CD8-positive, alpha-beta memory T cell (primary cell): Measurements from ENCODE around the gene USP19. TPM values are rescaled to one million over a fixed set of nuclear protein-coding genes. Genes with fewer than 3 reads are reported as not detected.
A peak's percentile ranks its signal among the peaks of the same experiment; 100 is the strongest.

ENCODE experiments used
- CTCF ChIA-PET: fragments of 350-600 bp; sonication (Branson Sonifier 250); formaldehyde crosslinking; loops from one replicate; lab custom pipeline; 2021; ENCODE audit warnings: antibody characterized with exemption; lab: Charles Lee
- POLR2A ChIA-PET: fragments of 350-600 bp; sonication (Branson Sonifier 250); formaldehyde crosslinking; loops from one replicate; lab custom pipeline; 2021; ENCODE audit warnings: antibody characterized with exemption; lab: Charles Lee
- DNase-seq, 5 donors: peaks; one replicate each; pipeline versions ENCODE4 v3.0.0 to v3.0.0-alpha.2; 2020 to 2022; ENCODE audit warnings: mixed read lengths in 1 of 5
- H3K27ac ChIP-seq: one replicate; pipeline ENCODE4 v1.7.0; 2013; ENCODE audit warnings: low read depth, mild to moderate bottlenecking, low read length, moderate library complexity
- H3K27me3 ChIP-seq: 2 replicates; pipeline ENCODE4 v1.7.0; 2013; ENCODE audit warnings: low read length, mild to moderate bottlenecking; ENCODE audit not compliant: insufficient read depth, poor library complexity, severe bottlenecking
- H3K36me3 ChIP-seq: 2 replicates; pipeline ENCODE4 v1.7.0; 2013; ENCODE audit warnings: mild to moderate bottlenecking, low read length, moderate library complexity; ENCODE audit not compliant: insufficient read depth
- H3K4me1 ChIP-seq: 2 replicates; pipeline ENCODE4 v1.7.0; 2013; ENCODE audit warnings: mild to moderate bottlenecking, low read length, moderate library complexity; ENCODE audit not compliant: insufficient read depth
- H3K4me3 ChIP-seq: 2 replicates; pipeline ENCODE4 v1.7.0; 2013; ENCODE audit warnings: mild to moderate bottlenecking, low read length
- H3K9me3 ChIP-seq: 2 replicates; pipeline ENCODE4 v1.7.0; 2013; ENCODE audit warnings: mild to moderate bottlenecking, low read length
- H3K27ac Mint-ChIP-seq, 8 donors: one replicate each; pipeline ENCODE4 v1.8.0; 2020 to 2021; ENCODE audit warnings: mixed read lengths in 8 of 8, mild to moderate bottlenecking in 6 of 8, inconsistent platforms in 3 of 8, moderate library complexity in 3 of 8
- H3K27me3 Mint-ChIP-seq, 2 donors: one replicate each; pipeline ENCODE4 v1.8.0; 2020 to 2021; ENCODE audit warnings: mixed read lengths in 2 of 2, mild to moderate bottlenecking in 1 of 2, moderate library complexity in 1 of 2
- H3K36me3 Mint-ChIP-seq, 3 donors: one replicate each; pipeline ENCODE4 v1.8.0; 2020 to 2021; ENCODE audit warnings: mixed read lengths in 3 of 3, inconsistent platforms in 1 of 3, mild to moderate bottlenecking in 1 of 3
- H3K4me1 Mint-ChIP-seq, 3 donors: one replicate each; pipeline ENCODE4 v1.8.0; 2020 to 2021; ENCODE audit warnings: mixed read lengths in 3 of 3, inconsistent platforms in 1 of 3, mild to moderate bottlenecking in 1 of 3
- H3K4me3 Mint-ChIP-seq, 7 donors: one replicate each; pipeline ENCODE4 v1.8.0; 2020 to 2021; ENCODE audit warnings: mixed read lengths in 7 of 7, mild to moderate bottlenecking in 6 of 7, moderate library complexity in 4 of 7, inconsistent platforms in 2 of 7
- H3K9me3 Mint-ChIP-seq, 5 donors: one replicate each; pipeline ENCODE4 v1.8.0; 2020 to 2022; ENCODE audit warnings: mixed read lengths in 5 of 5, mild to moderate bottlenecking in 3 of 5, moderate library complexity in 2 of 5, inconsistent platforms in 1 of 5
- polyA plus RNA-seq: library from polyadenylated mRNA; unstranded; fragments of 300-500 nt; fragmentation: Illumina TruSeq; gene quantifications from one replicate; pipeline ENCODE4 v1.2.3, GENCODE V29; 2021
- total RNA-seq, 2 experiments: library from RNA; stranded (reverse); gene quantifications; one replicate each; pipeline ENCODE4 v1.2.3, GENCODE V29; 2021

Gene USP19
- total and polyA plus RNA-seq, 3 experiments from 2014 or later, result 32.8 to 73.9 (median 71.8) TPM

- Mint-ChIP-seq H3K36me3 (no peaks in the 10 kb centered on the region), H3K4me1 (no peaks in the 10 kb centered on the region), H3K4me3 (no peak overlapping the region), H3K27me3 (no peaks in the 10 kb centered on the region), H3K27ac (peak overlapping the region in 1 of 8 donors; percentile 32), H3K9me3 (no peaks in the 10 kb centered on the region)
- POLR2A ChIA-PET, result no interaction called here
- Histone ChIP-seq H3K27me3 (no peaks in the 10 kb centered on the region), H3K4me3 (no peak overlapping the region), H3K4me1 (no peaks in the 10 kb centered on the region), H3K9me3 (no peaks in the 10 kb centered on the region), H3K27ac (no peak overlapping the region), H3K36me3 (no peaks in the 10 kb centered on the region)
- DNase-seq, result no peak
- CTCF ChIA-PET, result no interaction called here
These were observed 31.0 kb upstream of the USP19 start for GRCh38 chr3:49151610-49152009.

DNA sequence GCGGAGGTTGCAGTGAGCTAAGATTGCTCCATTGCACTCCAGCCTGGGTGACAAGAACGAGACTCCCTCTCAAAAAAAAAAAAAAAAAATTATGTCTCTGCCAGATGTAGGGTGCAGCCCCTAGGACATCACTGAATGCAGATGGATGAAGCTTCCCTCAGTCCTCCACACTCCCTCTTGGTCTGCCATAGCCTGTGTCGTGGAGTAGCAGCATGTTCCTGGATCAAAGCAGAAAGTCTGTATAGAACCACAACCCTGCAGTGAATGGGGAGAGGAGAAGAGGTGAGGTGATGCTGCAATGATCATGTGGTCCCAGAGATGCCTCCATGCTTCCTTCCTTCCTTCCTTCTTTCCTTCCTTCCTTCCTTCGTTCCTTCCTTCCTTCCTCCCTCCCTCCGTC is 27.5 kb upstream of the USP19 start:
- Mint-ChIP-seq H3K9me3 (no peaks in the 10 kb centered on the region), H3K27ac (peak overlapping the region in 1 of 8 donors; percentile 47)
- CTCF ChIA-PET, result no interaction called here

DNA sequence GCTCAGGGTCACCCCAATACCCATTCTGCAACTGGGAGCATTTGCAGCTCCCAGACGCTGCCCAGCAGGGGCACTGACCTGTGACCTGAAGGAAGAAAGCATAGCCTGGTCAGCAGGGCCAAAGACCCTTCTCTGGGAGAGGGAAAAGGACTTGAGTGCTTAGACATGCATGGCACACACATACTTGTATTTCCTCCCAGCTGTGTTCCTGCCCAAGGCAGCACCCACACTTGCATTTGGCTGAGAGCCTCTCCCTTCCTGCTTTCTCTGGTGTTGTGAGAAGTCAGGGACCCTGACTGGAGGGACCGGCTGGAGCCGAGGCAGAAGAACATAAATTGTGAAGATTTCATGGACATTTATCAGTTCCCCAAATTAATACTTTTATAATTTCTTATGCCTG is 19.5 kb upstream of the USP19 start:
- no peak overlapping the region for H3K27ac ChIP-seq
- H3K36me3 ChIP-seq, result no peaks in the 10 kb centered on the region
- DNase-seq, result no peak
- peaks cover 21 to 29% of the 10 kb centered on the region in 2 donors for H3K27me3 Mint-ChIP-seq
- H3K27me3 ChIP-seq, result no peaks in the 10 kb centered on the region
- ChIA-PET CTCF (no interaction called here), POLR2A (no interaction called here)
- H3K4me1 ChIP-seq, result no peaks in the 10 kb centered on the region
- H3K4me3 ChIP-seq, result no peak overlapping the region
- peaks cover 0 to 11% (median 0%) of the 10 kb centered on the region in 3 donors for H3K36me3 Mint-ChIP-seq
- no peak overlapping the region for H3K27ac Mint-ChIP-seq
- H3K9me3 Mint-ChIP-seq, result peaks cover 0 to 12% (median 6%) of the 10 kb centered on the region in 5 donors
- H3K4me3 Mint-ChIP-seq, result no peak overlapping the region
- H3K9me3 ChIP-seq, result no peaks in the 10 kb centered on the region
- no peaks in the 10 kb centered on the region for H3K4me1 Mint-ChIP-seq

More for the DNA sequence above, 27.5 kb upstream of the USP19 start:
- H3K27ac ChIP-seq, result no peak overlapping the region
- POLR2A ChIA-PET, result no interaction called here
- no peaks in the 10 kb centered on the region for H3K36me3 Mint-ChIP-seq
- H3K36me3 ChIP-seq, result no peaks in the 10 kb centered on the region
- no peaks in the 10 kb centered on the region for H3K27me3 Mint-ChIP-seq
- no peaks in the 10 kb centered on the region for H3K9me3 ChIP-seq
- H3K4me3 ChIP-seq, result no peak overlapping the region
- H3K27me3 ChIP-seq, result no peaks in the 10 kb centered on the region
- DNase-seq, result no peak
- no peaks in the 10 kb centered on the region for H3K4me1 ChIP-seq
- H3K4me3 Mint-ChIP-seq, result no peak overlapping the region
- no peaks in the 10 kb centered on the region for H3K4me1 Mint-ChIP-seq

- Mint-ChIP-seq H3K4me1 (no peaks in the 10 kb centered on the region), H3K4me3 (no peak overlapping the region), H3K36me3 (no peaks in the 10 kb centered on the region), H3K27me3 (peaks cover 16 to 53% of the 10 kb centered on the region in 2 donors), H3K27ac (no peak overlapping the region), H3K9me3 (no peaks in the 10 kb centered on the region)
- Histone ChIP-seq H3K27me3 (no peaks in the 10 kb centered on the region), H3K36me3 (no peaks in the 10 kb centered on the region), H3K4me3 (no peak overlapping the region), H3K27ac (no peak overlapping the region), H3K9me3 (no peaks in the 10 kb centered on the region), H3K4me1 (no peaks in the 10 kb centered on the region)
- POLR2A ChIA-PET, result no interaction called here
- CTCF ChIA-PET, result no interaction called here
- DNase-seq, result no peak
These were observed 14.9 kb upstream of the USP19 start for GRCh38 chr3:49135499-49135898.

DNA sequence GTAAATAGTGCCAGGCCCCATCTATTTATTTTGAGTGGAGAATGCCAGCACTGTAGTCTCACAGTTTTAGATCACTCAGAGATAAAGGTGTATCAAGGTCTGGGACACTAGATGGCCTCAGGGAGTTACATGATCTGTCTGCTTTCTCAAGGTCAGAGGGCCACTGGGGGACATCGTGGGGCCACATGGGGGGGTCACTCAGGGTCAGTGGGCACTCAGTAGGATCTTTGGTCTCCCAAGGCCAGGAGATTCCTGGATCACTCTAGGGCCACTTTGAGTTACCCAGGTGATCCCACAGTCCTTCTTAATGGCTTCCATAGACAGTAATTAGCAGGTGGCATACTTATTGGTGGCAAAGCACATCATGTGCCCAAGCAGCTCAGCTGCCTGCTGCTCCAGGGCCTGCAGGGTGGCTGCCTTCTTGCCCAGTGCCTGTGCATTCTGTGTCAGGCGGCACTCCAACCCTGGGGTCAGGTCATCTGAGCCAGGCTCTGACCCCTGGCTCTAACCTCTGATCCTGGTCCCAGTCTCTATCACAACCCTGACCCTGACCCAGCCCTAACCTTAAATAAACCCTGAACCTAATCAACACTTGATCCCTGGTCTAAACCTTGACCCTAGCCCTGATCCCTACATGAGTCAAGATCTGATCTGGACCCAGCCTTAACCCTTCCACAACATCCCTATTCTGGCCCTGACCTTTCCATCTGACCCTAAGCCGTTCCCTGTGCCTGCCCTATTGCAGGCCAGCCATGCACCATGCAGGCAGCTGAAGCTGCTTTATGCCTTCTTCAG is 14.0 kb upstream of the USP19 start:
- ChIA-PET POLR2A (no interaction called here), CTCF (no interaction called here)
- H3K4me1 Mint-ChIP-seq, result no peaks in the 10 kb centered on the region
- Histone ChIP-seq H3K36me3 (no peaks in the 10 kb centered on the region), H3K4me1 (no peaks in the 10 kb centered on the region), H3K9me3 (no peaks in the 10 kb centered on the region), H3K27ac (no peak overlapping the region), H3K4me3 (no peak overlapping the region), H3K27me3 (no peaks in the 10 kb centered on the region)
- no peak for DNase-seq
- no peak overlapping the region for H3K4me3 Mint-ChIP-seq
- no peaks in the 10 kb centered on the region for H3K9me3 Mint-ChIP-seq
- H3K27ac Mint-ChIP-seq, result peak overlapping the region in 1 of 8 donors; percentile 51
- peaks cover 16 to 49% of the 10 kb centered on the region in 2 donors for H3K27me3 Mint-ChIP-seq
- H3K36me3 Mint-ChIP-seq, result no peaks in the 10 kb centered on the region

DNA sequence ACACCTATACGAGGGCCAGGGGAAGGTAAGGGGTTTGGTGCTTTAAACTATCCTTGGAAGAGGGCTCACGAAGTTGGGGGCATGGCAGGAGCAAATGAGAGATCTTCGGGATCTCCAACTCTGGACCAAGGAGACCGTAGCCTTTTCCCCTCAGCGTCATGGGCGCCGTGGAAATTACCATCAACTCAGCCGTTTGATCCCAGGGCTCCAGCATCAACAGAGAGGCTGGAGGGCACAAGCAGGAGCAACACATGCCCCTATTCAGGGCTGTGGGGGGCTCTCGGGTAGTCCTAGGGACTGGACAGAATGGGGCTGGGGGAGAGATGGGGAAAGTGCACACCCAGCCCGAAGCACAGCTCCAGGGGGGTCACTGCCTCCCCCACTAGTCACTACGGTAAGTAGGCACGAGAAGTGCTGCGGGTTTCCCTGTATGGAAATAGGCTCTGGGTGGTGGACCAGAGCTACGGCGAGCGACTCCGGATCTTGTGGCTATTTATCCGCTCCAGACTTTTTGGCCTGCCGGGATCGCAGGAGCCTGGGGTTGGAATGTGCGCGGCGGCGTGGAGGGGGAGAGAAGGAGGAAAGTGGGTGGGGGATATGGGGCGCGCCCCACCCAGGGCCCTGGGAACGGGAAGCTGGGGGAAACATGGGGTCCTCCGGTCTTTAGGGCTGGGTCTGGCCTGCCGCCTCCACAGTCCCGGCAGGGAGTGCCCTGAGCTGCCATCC is 12.8 kb upstream of the USP19 start:
- Mint-ChIP-seq H3K36me3 (no peaks in the 10 kb centered on the region), H3K9me3 (no peaks in the 10 kb centered on the region), H3K27ac (no peak overlapping the region), H3K27me3 (peaks cover 17 to 49% of the 10 kb centered on the region in 2 donors), H3K4me3 (peak overlapping the region in 1 of 7 donors; percentile 17), H3K4me1 (no peaks in the 10 kb centered on the region)
- Histone ChIP-seq H3K27me3 (no peaks in the 10 kb centered on the region), H3K9me3 (no peaks in the 10 kb centered on the region), H3K36me3 (no peaks in the 10 kb centered on the region), H3K4me1 (no peaks in the 10 kb centered on the region), H3K4me3 (no peak overlapping the region), H3K27ac (peak overlapping the region; percentile 59)
- CTCF ChIA-PET, result interaction anchor here (0.7 to 1.4 kb wide), 2 partner anchors 30 to 40 kb away, joined by 3 to 4 read pairs; partner anchors contain the start of gene QRICH1
- no peak for DNase-seq
- POLR2A ChIA-PET, result no interaction called here

- no peak for DNase-seq
- H3K4me3 Mint-ChIP-seq, result peak within 1 kb of the TSS in 1 of 7 donors; percentile 17
- POLR2A ChIA-PET, result no interaction called here
These were observed 12.0 kb upstream of the USP19 start, which contains the start of gene LAMB2 for GRCh38 chr3:49132437-49133225. LAMB2 (minus strand) TSS chr3:49133050; CDS start chr3:49132867, 183 bp downstream.

More at GRCh38 chr3:49132437-49133225, 12.0 kb upstream of the USP19 start, which contains the start of gene LAMB2:
- H3K27ac Mint-ChIP-seq, result peak within 1 kb of the TSS in 1 of 8 donors; percentile 79
- H3K4me1 ChIP-seq, result no peaks in the 10 kb centered on the region
- CTCF ChIA-PET, result interaction anchor here (1.4 kb wide), 1 partner anchor 39 kb away, joined by 3 read pairs; the partner anchor contains the start of gene QRICH1
- H3K9me3 Mint-ChIP-seq, result no peaks in the 10 kb centered on the region
- H3K4me3 ChIP-seq, result no peak within 1 kb of the TSS
- no peaks in the 10 kb centered on the region for H3K27me3 ChIP-seq
- no peaks in the 10 kb centered on the region for H3K36me3 ChIP-seq
- H3K27me3 Mint-ChIP-seq, result peaks cover 17 to 47% of the 10 kb centered on the region in 2 donors
- peak within 1 kb of the TSS; percentile 59 for H3K27ac ChIP-seq
- no peaks in the 10 kb centered on the region for H3K9me3 ChIP-seq
- H3K36me3 Mint-ChIP-seq, result no peaks in the 10 kb centered on the region
- no peaks in the 10 kb centered on the region for H3K4me1 Mint-ChIP-seq
